ENCODE results near the gene TMEM243.
"Not testable (repeated sequence)": the region's sequence is repeated elsewhere in the genome, so short reads cannot be mapped to it uniquely, and the experiment has no call there.

TMEM243 gene

DNA sequence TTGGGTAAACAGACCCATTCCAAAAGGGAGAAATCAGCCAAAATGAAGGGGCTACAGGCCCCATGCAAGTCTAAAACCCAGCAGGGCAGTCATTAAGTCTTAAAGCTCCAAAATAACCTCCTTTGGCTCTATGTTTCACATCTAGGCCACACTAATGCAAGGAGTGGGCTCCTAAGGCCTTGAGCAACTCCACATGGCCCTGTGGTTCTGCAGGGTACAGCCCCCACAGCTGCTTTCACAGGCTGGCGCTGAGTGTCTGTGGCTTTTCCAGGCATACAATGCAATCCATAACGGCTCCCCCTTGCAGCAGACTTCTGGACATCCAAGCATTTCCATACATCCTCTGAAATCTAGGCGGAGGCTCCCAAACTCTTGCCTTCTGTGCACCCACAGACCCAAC, 9.0 kb downstream of the TMEM243 start:
- no peak for DNase-seq

- DNase-seq = no peak
Observed at GRCh38 chr7:87209295-87209924, 10.1 kb downstream of the TMEM243 start.

- DNase-seq = no peak
Observed at GRCh38 chr7:87206361-87206760, 13.2 kb downstream of the TMEM243 start.

GRCh38 chr7:87205701-87206100, 13.8 kb downstream of the TMEM243 start:
- DNase-seq = not testable (repeated sequence)

- no peak for DNase-seq
Observed at GRCh38 chr7:87204933-87205332, 14.6 kb downstream of the TMEM243 start.

DNA sequence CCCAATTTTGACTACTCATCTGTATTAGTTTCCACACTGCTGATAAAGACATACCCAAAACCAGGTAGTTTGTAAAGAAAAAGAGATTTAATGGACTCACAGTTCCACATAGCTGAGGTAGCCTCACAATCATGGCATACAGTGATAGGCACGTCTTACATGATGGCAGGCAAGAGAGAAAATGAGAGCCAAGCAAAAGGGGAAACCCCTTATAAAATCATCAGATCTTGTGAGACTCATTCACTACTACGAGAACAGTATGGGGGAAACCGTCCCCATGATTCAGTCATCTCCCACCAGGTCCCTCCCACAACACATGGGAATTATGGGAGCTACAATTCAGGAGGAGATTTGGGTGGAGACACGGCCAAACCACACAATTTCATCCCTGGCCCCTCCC, 15.6 kb downstream of the TMEM243 start:
- DNase-seq = not testable (repeated sequence)

DNA sequence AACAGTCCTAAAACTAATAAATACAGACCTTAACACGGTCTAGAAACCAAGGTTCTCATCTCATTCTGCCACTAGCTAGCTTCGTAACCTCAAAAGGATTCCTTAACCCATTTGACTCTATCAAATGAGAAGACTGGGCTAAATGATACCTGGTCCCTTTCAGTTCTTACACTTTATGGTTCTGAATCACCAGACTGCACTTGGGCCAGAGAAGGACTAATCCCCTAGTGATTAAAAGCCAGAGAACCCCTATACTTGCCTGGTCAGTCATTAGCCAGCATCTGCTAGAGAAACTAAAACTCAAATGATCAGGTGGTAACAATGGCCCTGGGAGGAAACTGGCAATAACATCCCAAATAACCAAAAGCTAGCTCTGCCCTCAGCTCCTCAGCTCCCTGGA, 16.8 kb downstream of the TMEM243 start:
- no peak for DNase-seq

DNA sequence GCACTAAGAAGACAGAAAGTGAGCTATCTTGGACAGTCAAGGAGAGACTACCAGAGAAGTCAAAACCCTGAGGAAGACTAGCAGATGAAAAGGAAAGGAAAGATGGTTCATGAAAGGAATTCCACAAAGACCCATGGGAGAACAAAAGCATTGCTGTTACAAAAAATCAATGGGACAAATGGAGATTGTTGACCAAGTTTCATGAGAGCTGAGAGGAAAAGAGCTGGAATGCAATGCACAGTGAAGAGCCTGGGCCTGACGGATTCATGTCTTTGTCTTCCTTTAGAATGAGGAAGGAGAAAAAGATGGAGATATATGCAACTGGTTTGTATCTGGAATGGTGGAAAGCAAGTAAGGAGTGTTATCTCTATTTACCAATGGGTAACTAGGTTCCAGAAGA, 17.3 kb downstream of the TMEM243 start:
- DNase-seq = no peak

DNA sequence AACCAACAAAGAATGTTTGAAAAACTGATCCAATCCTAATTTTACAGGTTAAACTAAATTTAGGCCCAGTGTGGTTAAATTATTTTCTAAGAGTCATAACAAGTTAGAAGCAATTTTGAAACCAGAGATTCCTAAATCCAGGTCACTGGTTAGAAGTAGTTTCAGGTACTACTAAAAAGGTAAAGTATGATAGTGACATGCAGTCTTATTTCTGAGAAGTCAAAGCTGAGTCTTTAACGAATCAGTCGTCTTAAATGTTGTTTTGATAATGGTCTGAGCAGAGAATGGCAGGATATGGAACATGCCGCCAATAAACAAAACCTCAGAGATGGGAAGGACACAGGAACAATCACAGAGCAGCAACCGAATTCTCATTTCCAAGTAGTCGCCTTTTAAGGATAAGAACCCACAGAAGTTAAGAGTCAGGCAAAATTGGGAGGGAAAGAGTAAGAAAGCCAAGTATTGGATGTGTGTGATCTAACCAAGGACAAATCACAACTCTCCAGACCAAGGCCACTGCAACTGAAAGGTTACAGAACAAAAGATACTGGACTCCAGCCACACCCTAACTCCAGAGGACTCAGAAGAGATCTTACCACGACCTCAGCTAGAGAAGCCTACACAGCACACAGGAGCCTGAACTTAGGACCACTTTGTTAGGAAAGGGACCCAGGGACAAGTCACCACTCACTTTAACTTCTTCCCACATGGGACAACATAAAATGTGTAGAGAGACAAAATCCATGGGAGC, 19.7 kb downstream of the TMEM243 start:
- no peak for DNase-seq

- DNase-seq = no peak
Observed at GRCh38 chr7:87199241-87199640, 20.3 kb downstream of the TMEM243 start.

DNA sequence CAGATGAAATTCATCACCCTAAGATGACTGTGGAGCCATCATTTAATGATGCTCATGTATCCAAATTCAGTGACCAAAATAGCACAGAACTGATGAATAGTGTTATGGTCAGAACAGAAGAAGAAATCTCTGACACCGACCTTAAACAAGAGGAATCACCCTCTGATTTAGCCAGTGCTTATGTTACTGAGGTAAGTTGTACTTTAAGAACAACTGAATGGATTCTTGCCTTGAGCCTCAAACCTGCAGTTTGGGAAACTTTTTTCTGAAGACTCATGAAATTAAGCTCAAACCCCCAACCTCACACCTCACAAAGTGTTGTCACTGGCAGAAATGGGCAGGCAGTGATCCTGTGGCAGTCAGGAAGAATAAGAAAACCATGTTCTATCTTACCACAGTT, 25.6 kb downstream of the TMEM243 start:
- DNase-seq = no peak

GRCh38 chr7:87192784-87193487, 26.6 kb downstream of the TMEM243 start:
- DNase-seq = no peak

- DNase-seq = no peak
Observed at GRCh38 chr7:87190783-87191182, 28.7 kb downstream of the TMEM243 start.

GRCh38 chr7:87188930-87189329, 30.6 kb downstream of the TMEM243 start:
- DNase-seq = no peak

DNA sequence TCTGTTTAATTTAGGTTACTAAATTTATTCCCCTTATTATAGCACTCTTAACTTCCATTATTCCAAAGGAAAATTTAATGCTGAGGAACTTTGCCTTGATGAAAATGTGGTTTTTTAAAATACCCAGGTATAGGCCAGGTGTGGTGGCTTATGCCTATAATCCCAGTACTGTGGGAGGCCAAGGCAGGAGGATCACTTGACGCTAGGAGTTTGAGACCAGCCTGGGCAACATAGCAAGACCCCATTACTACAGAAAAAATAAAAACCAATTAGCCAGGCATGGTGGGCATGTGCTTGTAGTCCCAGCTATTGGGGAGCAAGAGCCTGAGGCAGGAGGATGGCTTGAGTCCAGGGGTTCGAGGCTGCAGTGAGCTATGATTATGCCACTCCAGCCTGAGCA, 32.4 kb downstream of the TMEM243 start:
- DNase-seq = no peak

DNA sequence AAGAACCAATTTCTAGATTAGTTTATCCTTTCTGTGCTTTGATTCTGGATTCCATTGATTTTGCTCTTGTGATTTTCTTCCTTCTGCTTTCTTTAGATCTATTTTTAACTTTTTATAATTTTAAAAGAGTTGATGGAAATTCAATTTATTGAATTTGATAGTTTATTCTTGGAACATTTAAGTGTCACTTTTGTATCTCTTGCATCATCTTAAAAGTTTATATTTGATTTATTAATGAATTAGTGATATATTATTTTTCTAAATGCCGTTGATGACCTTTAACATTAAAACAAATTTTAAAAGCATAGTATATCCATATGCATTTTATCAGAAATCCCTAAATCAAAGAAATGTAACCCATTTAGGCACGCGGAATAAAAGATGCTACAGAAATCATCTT, 40.4 kb downstream of the TMEM243 start:
- no peak for DNase-seq

GRCh38 chr7:87178320-87178719, 41.2 kb downstream of the TMEM243 start:
- DNase-seq = no peak

GRCh38 chr7:87173471-87173870, 46.1 kb downstream of the TMEM243 start:
- no peak for DNase-seq

- DNase-seq = no peak
Observed at GRCh38 chr7:87171282-87171934, 48.1 kb downstream of the TMEM243 start.

- no peak for DNase-seq
Observed at GRCh38 chr7:87170828-87171227, 48.7 kb downstream of the TMEM243 start.

GRCh38 chr7:87164433-87164832, 55.1 kb downstream of the TMEM243 start:
- DNase-seq = no peak

DNA sequence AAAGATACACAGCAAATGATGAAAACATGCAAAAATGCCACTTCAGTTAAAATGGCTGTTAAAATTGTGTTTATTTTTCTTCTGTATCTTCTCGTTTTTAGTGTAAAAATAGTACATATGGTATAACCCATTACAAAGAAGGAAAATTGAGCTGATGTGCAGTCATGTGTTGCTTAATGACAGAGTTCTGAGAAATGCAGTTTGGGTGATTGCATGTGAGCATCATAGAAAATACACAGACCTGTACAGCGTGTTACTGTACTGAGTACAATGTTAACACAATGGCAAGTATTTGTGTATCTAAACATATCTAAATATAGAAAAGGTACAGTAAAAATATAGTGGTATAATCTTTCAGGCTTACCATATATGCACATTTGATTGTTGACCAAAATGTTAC, 60.0 kb downstream of the TMEM243 start:
- DNase-seq = no peak

DNA sequence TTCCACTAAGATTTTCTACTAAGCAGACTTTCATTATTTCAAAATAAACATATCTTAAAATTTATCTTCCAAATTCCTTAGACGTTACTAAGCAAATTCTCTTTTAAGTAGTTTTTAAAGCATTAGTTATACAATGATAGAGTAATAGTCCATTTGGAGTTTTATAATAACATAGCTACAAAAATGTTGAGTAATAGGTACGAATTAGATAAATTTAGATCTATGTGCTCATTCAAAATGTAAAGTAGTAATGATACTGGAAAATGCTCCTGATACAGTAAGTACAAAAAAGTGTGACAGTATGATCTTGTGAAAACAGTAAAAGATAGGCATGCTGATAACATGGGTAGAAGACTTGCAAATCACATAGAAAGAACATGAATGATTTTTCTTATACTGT, 62.8 kb downstream of the TMEM243 start:
- no peak for DNase-seq

DNA sequence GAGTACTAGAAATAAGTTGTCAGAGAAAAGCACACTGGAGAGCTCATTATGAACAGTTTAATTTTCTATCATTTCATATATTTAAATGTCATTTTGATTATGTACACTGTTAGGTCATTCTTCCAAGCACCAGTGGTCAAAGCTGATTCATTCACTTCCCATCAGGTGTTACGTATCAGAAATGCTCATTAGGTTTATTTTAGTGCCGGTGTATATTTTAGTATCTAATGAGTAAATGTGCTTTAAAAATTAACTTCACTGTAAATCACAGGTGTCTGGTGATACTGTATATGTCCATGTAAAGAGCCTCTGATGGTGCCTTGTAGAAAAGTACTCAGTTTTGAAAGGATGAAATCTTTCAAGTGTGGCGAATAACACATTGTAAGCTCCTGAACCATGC, 63.7 kb downstream of the TMEM243 start:
- no peak for DNase-seq
